ENCODE results near the gene CHD9.
"Not testable (repeated sequence)": the region's sequence is repeated elsewhere in the genome, so short reads cannot be mapped to it uniquely, and the experiment has no call there.

The CHD9 gene
- total RNA-seq = 103 to 124 reads per million in 2 donors

- DNase-seq = peak; percentile 60
Observed at GRCh38 chr16:53054670-53055485, at the start of gene CHD9. CHD9 (plus strand) TSS chr16:53054991; CDS start chr16:53156090, 101,099 bp downstream.

GRCh38 chr16:53007095-53007494, 47.7 kb upstream of the CHD9 start:
- no peak for DNase-seq

- no peak for DNase-seq
Observed at GRCh38 chr16:53014287-53014686, 40.5 kb upstream of the CHD9 start.

GRCh38 chr16:53018834-53019416, 35.9 kb upstream of the CHD9 start:
- DNase-seq = no peak

GRCh38 chr16:53022374-53022773, 32.4 kb upstream of the CHD9 start:
- no peak for DNase-seq

GRCh38 chr16:53024045-53024444, 30.7 kb upstream of the CHD9 start:
- no peak for DNase-seq

- no peak for DNase-seq
Observed at GRCh38 chr16:53029971-53030370, 24.8 kb upstream of the CHD9 start.

- no peak for DNase-seq
Observed at GRCh38 chr16:53031323-53031942, 23.4 kb upstream of the CHD9 start.

GRCh38 chr16:53034306-53034705, 20.5 kb upstream of the CHD9 start:
- DNase-seq = no peak

- DNase-seq = no peak
Observed at GRCh38 chr16:53035176-53035942, 19.4 kb upstream of the CHD9 start.

- no peak for DNase-seq
Observed at GRCh38 chr16:53036066-53036465, 18.7 kb upstream of the CHD9 start.

- DNase-seq = not testable (repeated sequence)
Observed at GRCh38 chr16:53036711-53037110, 18.1 kb upstream of the CHD9 start.

- no peak for DNase-seq
Observed at GRCh38 chr16:53040788-53041187, 14.0 kb upstream of the CHD9 start.

- no peak for DNase-seq
Observed at GRCh38 chr16:53041320-53042051, 13.3 kb upstream of the CHD9 start.

GRCh38 chr16:53042235-53042701, 12.5 kb upstream of the CHD9 start:
- no peak for DNase-seq

- no peak for DNase-seq
Observed at GRCh38 chr16:53043428-53043831, 11.4 kb upstream of the CHD9 start.

GRCh38 chr16:53043986-53044601, 10.7 kb upstream of the CHD9 start:
- no peak for DNase-seq

- DNase-seq = no peak
Observed at GRCh38 chr16:53045341-53046220, 9.2 kb upstream of the CHD9 start.

- not testable (repeated sequence) for DNase-seq
Observed at GRCh38 chr16:53047515-53047914, 7.3 kb upstream of the CHD9 start.

GRCh38 chr16:53048139-53048915, 6.5 kb upstream of the CHD9 start:
- DNase-seq = no peak
